Right lobe of liver (tissue), 6 donors: ENCODE measurements around the gene CRYGN. TPM values are rescaled to one million over a fixed set of nuclear protein-coding genes. Genes with fewer than 3 reads are reported as not detected.

Experiments
- ATAC-seq, 4 donors: fragments of 200-7000 bp; cut with Tn5 transposase; one replicate each; pipeline ENCODE4 v1.9.1; 2020; ENCODE audit warnings: mild to moderate bottlenecking in 4 of 4, moderate library complexity in 4 of 4
- DNase-seq, 3 donors: peaks; one replicate each; pipeline ENCODE4 v3.0.0-alpha.2; 2020
- H3K27ac ChIP-seq, 3 donors: fragments of 200-600 bp; one replicate each; pipeline ENCODE4 v1.8.0; 2022
- H3K27me3 ChIP-seq, 2 donors: fragments of 200-600 bp; one replicate each; pipeline ENCODE4 v1.8.0; 2022
- H3K36me3 ChIP-seq, 4 donors: fragments of 200-600 bp; sonication (generic) in 1 of 4; one replicate each; pipeline versions ENCODE4 v1.5.1 to v1.8.0; 2017 to 2022; ENCODE audit warnings: control low read depth in 1 of 4
- H3K4me1 ChIP-seq, 4 donors: fragments of 200-600 bp; sonication (generic) in 1 of 4; one replicate each; pipeline versions ENCODE4 v1.5.1 to v1.8.0; 2017 to 2022; ENCODE audit warnings: control low read depth in 1 of 4
- H3K4me3 ChIP-seq, 3 donors: fragments of 200-600 bp; one replicate each; pipeline ENCODE4 v1.8.0; 2022
- H3K9me3 ChIP-seq, 4 donors: fragments of 200-600 bp; sonication (generic) in 1 of 4; one replicate each; pipeline versions ENCODE4 v1.5.1 to v1.8.0; 2017 to 2022; ENCODE audit warnings: control low read depth in 1 of 4
- POLR2A ChIP-seq: fragments of 450-650 bp; IDR thresholded peaks from one replicate; pipeline ENCODE4 v1.6.1; 2017; ENCODE audit warnings: antibody characterized with exemption, mild to moderate bottlenecking
- WGBS: methylation state at CpG from one replicate; pipeline ENCODE4 v1.1.6; 2018; ENCODE audit warnings: low coverage, low lambda C conversion rate; ENCODE audit not compliant: insufficient coverage; ENCODE audit errors: missing lambda C conversion rate; 5-methylcytosine and 5-hydroxymethylcytosine counted together
- intact Hi-C, 2 donors: fragments of 100-400 bp; cut with DNase I; formaldehyde crosslinking; loops; one replicate each; pipeline versions ENCODE4 v1.11.2 to v1.14.1; 2022
- total RNA-seq, 6 experiments: library from RNA; depleted of rRNA in 2 of 6; stranded (reverse); fragments of >200 nt in 2 of 6; fragmentation: NEBNext Ultra II Directional in 3 of 6; extraction: Animal tissue kit (Norgen Biotek cat#: 25700) in 3 of 6; gene quantifications; one replicate each; pipeline versions ENCODE4 v1.1.0 to v1.2.4, GENCODE V29; 2016 to 2023
- TF ChIP-seq, protein P1 (sequence below), 4 donors: fragments of 200-600 bp in 3 of 4; fragments of 450-650 bp in 1 of 4; IDR thresholded peaks; one replicate each; pipeline versions ENCODE4 v1.5.1 to v1.8.0; 2016 to 2022; ENCODE audit warnings: antibody characterized with exemption in 4 of 4, mild to moderate bottlenecking in 2 of 4
- donor health status: DM: no; HTN: yes; CAD: no.
- donor health status: DM: no; HTN: no; CAD: no.
- donor health status: DM: no; HTN: no; CAD: no.
- donor health status: DM: no; HTN: yes; CAD: no.
- donor health status: DM: no; HTN: yes; CAD: no.

The CRYGN gene
- total RNA-seq, 6 experiments from 2014 or later, result not detected

DNA sequence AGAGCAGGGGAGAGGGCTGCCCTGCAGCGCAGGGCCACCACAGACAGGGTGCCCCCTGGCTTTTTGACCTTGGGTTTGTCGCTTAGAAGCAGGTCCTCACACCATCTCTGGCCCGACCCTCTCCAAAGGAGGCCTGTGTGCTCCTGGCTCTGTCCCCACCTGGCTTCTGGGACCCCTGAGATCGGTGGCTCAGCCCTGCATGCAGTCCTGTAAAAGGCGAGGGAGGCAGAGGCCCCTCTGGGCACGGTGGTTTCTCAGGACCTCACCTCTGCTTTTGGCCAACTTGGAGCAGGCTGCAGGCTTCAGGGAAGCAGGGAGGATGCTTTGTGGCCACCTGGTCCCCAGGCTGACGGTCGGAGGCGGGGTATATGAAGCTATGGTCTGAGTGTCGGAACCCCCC, 51.5 kb downstream of the CRYGN start:
- no peaks in the 10 kb centered on the region for H3K4me1 ChIP-seq
- H3K27ac ChIP-seq, result no peak overlapping the region
- no peaks in the 10 kb centered on the region for H3K36me3 ChIP-seq
- H3K27me3 ChIP-seq, result no peaks in the 10 kb centered on the region
- H3K9me3 ChIP-seq, result no peaks in the 10 kb centered on the region
- WGBS, result 84% methylated on average over 3 of the region's 10 CpGs
- H3K4me3 ChIP-seq, result no peak overlapping the region
- intact Hi-C loops, result no loop called here
- TF ChIP-seq, protein P1, sequence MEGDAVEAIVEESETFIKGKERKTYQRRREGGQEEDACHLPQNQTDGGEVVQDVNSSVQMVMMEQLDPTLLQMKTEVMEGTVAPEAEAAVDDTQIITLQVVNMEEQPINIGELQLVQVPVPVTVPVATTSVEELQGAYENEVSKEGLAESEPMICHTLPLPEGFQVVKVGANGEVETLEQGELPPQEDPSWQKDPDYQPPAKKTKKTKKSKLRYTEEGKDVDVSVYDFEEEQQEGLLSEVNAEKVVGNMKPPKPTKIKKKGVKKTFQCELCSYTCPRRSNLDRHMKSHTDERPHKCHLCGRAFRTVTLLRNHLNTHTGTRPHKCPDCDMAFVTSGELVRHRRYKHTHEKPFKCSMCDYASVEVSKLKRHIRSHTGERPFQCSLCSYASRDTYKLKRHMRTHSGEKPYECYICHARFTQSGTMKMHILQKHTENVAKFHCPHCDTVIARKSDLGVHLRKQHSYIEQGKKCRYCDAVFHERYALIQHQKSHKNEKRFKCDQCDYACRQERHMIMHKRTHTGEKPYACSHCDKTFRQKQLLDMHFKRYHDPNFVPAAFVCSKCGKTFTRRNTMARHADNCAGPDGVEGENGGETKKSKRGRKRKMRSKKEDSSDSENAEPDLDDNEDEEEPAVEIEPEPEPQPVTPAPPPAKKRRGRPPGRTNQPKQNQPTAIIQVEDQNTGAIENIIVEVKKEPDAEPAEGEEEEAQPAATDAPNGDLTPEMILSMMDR (IDR thresholded peaks at IDR 0.05), result no peak
- TF ChIP-seq POLR2A, result no peak
- DNase-seq (peak in 1 of 3 donors; percentile 46), ATAC-seq (no peak)

DNA sequence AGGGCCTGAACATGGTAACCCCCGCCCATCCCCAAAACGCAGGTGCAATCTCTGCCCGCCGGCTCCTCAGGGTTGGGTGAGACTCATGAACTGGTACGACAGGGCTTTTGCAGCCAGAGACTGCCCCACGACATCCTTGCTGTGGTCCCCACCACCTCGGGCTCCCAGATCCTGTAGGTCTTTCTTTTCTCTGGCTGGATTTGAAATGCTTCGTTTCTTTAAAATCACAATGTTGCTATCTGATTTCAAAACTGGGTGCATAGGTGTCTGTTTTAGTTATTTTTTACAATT, 52.0 kb downstream of the CRYGN start:
- Histone ChIP-seq H3K27ac (no peak overlapping the region), H3K27me3 (no peaks in the 10 kb centered on the region), H3K4me1 (no peaks in the 10 kb centered on the region), H3K4me3 (no peak overlapping the region), H3K36me3 (no peaks in the 10 kb centered on the region), H3K9me3 (no peaks in the 10 kb centered on the region)
- intact Hi-C loops, result no loop called here
- ATAC-seq, result no peak
- peak in 1 of 3 donors; percentile 40 for DNase-seq
- 85% methylated on average over 2 of the region's 8 CpGs for WGBS
- TF ChIP-seq POLR2A, result no peak
- TF ChIP-seq, protein P1 (IDR thresholded peaks at IDR 0.05), result no peak

DNA sequence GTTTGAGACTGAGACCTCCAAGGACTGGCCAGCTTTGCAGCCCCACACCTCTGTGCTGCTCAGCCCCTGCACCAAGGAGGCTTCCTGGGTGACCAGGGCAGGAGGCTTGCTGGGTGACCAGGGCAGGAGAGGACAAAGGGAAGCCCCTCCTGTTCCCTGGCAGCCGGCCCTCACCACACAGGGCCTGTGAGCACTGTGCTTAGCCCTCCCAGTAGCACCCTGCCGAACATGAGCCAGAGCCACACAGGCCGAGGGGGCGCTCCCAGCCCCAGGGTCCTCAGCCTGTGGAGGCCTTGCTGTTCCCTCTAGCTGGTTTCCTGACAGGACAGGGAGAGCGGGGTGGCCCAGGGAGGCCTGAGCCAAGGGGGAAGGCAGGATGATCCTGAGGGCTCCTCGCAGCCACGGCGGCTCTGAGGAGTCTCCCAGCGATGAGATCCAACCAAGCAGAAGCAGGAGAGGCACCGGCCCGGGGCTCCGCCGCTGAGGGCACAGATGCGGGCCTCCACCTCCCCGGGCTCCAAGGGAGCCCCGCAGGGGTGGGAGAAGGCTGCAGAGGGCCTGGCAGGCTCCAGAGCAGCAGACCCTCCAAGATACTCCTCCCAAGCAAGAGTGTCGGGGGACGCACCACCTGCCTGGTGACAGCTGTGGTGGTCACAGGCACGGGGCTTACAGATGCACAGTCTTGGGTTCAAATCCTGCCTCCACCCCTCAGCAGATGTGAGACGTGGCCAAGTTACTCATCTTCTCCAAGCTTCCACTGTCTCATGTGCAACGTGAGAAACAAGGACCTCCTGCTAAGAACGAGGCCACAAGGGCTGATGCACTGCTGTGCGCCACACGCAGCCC, 52.6 kb downstream of the CRYGN start:
- H3K27ac ChIP-seq, result no peak overlapping the region
- H3K9me3 ChIP-seq, result no peaks in the 10 kb centered on the region
- no peaks in the 10 kb centered on the region for H3K36me3 ChIP-seq
- TF ChIP-seq, protein P1 (IDR thresholded peaks at IDR 0.05), result no peak
- no peak for TF ChIP-seq POLR2A
- no peak overlapping the region for H3K4me3 ChIP-seq
- DNase-seq (peak in 1 of 3 donors; percentile 37), ATAC-seq (peak in 1 of 4 donors; percentile 2)
- no peaks in the 10 kb centered on the region for H3K4me1 ChIP-seq
- H3K27me3 ChIP-seq, result peaks cover 0 to under 1% of the 10 kb centered on the region in 2 donors
- intact Hi-C loops, result no loop called here
- 67% methylated on average over 1 of the region's 24 CpGs for WGBS

DNA sequence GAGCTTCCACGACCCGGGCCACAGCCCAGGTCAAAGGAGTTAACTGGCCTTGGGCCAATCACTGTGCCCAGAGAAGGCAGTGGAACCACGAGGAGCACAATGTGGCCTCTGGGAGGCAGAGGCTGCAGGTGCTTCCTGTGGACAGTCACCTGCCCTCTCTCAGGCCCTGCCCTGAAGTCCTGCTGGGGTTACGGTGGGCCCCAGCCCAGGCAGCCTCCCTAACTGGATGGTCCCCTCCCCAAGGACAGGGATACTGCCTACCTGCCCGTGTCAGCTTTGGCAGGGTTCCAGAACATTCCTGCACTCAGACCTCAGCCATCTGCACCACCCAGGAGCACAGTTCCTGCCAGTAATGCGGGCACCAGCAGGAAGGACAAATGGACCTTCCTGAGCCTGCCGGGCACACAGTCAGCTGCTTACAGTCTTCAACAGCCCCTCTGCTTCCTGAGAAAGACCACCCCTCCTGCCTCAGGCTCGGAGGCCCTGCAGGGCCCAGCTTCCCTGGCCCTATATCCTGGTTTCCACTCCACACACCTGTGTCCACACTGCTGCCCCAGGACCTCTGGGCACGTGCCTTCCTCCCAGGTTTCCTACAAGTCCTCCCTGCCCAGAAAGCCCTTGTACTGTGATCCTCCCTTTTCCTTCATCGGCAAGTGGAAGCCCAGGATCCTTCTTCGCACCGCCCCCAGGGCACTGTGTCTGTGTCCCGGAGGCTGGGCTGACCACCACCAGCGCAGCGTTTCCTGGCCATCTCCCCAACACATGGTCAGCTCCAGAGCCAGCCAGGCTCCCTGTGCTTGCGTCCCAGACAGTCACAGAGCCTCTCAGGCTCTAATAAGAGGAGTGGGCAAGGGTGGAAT, 53.4 kb downstream of the CRYGN start:
- intact Hi-C loops, result no loop called here

More for the DNA sequence above, 53.4 kb downstream of the CRYGN start:
- Histone ChIP-seq H3K27ac (no peak overlapping the region), H3K9me3 (no peaks in the 10 kb centered on the region), H3K4me1 (peaks cover 0 to 4% (median 0%) of the 10 kb centered on the region in 4 donors), H3K27me3 (peaks cover 0 to 8% of the 10 kb centered on the region in 2 donors), H3K4me3 (no peak overlapping the region), H3K36me3 (no peaks in the 10 kb centered on the region)
- 61% methylated on average over 13 of the region's 16 CpGs for WGBS
- ATAC-seq (peak; percentile 33 to 79 (median 44)), DNase-seq (peak in 2 of 3 donors; percentile 46 to 56)
- TF ChIP-seq, protein P1 (IDR thresholded peaks at IDR 0.05), result no peak
- no peak for TF ChIP-seq POLR2A
